Mesothelial cell of epicardium (in vitro differentiated cells): Measurements from ENCODE around the gene FGF14. TPM values are rescaled to one million over a fixed set of nuclear protein-coding genes. Genes with fewer than 3 reads are reported as not detected.

Source experiments
- DNase-seq, 2 experiments: peaks; one replicate each; pipeline ENCODE4 v3.0.0; 2021; ENCODE audit warnings: low spot score in 2 of 2; ENCODE audit not compliant: unreplicated experiment in 2 of 2
- H3K27ac Mint-ChIP-seq: 2 replicates; pipeline ENCODE4 v1.8.0; 2021; ENCODE audit warnings: mixed read lengths
- H3K27me3 Mint-ChIP-seq: 2 replicates; pipeline ENCODE4 v1.8.0; 2021; ENCODE audit warnings: low read depth, mixed read lengths
- H3K36me3 Mint-ChIP-seq: 2 replicates; pipeline ENCODE4 v1.8.0; 2021; ENCODE audit warnings: mixed read lengths
- H3K4me1 Mint-ChIP-seq: 2 replicates; pipeline ENCODE4 v1.8.0; 2021; ENCODE audit warnings: mixed read lengths
- H3K4me3 Mint-ChIP-seq: 2 replicates; pipeline ENCODE4 v1.8.0; 2021; ENCODE audit warnings: mild to moderate bottlenecking, moderate library complexity, mixed read lengths
- H3K9me3 Mint-ChIP-seq: 2 replicates; pipeline ENCODE4 v1.8.0; 2021; ENCODE audit warnings: mixed read lengths
- CTCF ChIP-seq: fragments of 200-600 bp; sonication (generic); IDR thresholded peaks from one replicate; pipeline ENCODE4 v1.5.0; 2021; ENCODE audit warnings: antibody characterized with exemption; ENCODE audit not compliant: unreplicated experiment
- total RNA-seq: library from RNA; stranded (reverse); gene quantifications from 3 replicates; pipeline ENCODE4 v1.2.1, GENCODE V29; 2021

Gene FGF14
- total RNA-seq, 1 donor from 2014 or later: 0.02 TPM

GRCh38 chr13:101755228-101755887, 646.5 kb downstream of the FGF14 start:
- Mint-ChIP-seq H3K27ac (peak overlapping the region; percentile 28), H3K4me1 (peaks cover 29% of the 10 kb centered on the region), H3K36me3 (no peaks in the 10 kb centered on the region), H3K4me3 (no peak overlapping the region), H3K27me3 (peaks cover 27% of the 10 kb centered on the region), H3K9me3 (no peaks in the 10 kb centered on the region)
- no peak for DNase-seq
- no peak for TF ChIP-seq CTCF

- Mint-ChIP-seq H3K9me3 (peaks cover 4% of the 10 kb centered on the region), H3K36me3 (no peaks in the 10 kb centered on the region), H3K4me3 (no peak overlapping the region), H3K27me3 (peaks cover 2% of the 10 kb centered on the region), H3K27ac (no peak overlapping the region), H3K4me1 (peaks cover 35% of the 10 kb centered on the region)
- no peak for DNase-seq
- no peak for TF ChIP-seq CTCF
Observed at GRCh38 chr13:101752432-101752831, 649.4 kb downstream of the FGF14 start.

- Mint-ChIP-seq H3K36me3 (no peaks in the 10 kb centered on the region), H3K27ac (peak overlapping the region; percentile 81), H3K27me3 (peaks cover 2% of the 10 kb centered on the region), H3K4me1 (peaks cover 35% of the 10 kb centered on the region), H3K4me3 (no peak overlapping the region), H3K9me3 (peaks cover 4% of the 10 kb centered on the region)
- no peak for DNase-seq
- TF ChIP-seq CTCF: no peak
Observed at GRCh38 chr13:101751488-101751887, 650.4 kb downstream of the FGF14 start.

GRCh38 chr13:101749584-101749983, 652.3 kb downstream of the FGF14 start:
- H3K36me3 Mint-ChIP-seq: no peaks in the 10 kb centered on the region
- H3K9me3 Mint-ChIP-seq: peaks cover 4% of the 10 kb centered on the region

GRCh38 chr13:101747039-101747438, 654.8 kb downstream of the FGF14 start:
- TF ChIP-seq CTCF: no peak
- no peak for DNase-seq
- Mint-ChIP-seq H3K9me3 (peaks cover 4% of the 10 kb centered on the region), H3K27me3 (no peaks in the 10 kb centered on the region), H3K4me1 (peaks cover 22% of the 10 kb centered on the region), H3K36me3 (no peaks in the 10 kb centered on the region), H3K4me3 (no peak overlapping the region), H3K27ac (no peak overlapping the region)

More at GRCh38 chr13:101749584-101749983, 652.3 kb downstream of the FGF14 start:
- no peak for TF ChIP-seq CTCF
- DNase-seq: no peak
- Mint-ChIP-seq H3K4me3 (no peak overlapping the region), H3K27me3 (peaks cover 2% of the 10 kb centered on the region), H3K27ac (no peak overlapping the region), H3K4me1 (peaks cover 22% of the 10 kb centered on the region)
